GM19193 (cell line): Measurements from ENCODE around the gene GDI1.
A peak's percentile ranks its signal among the peaks of the same experiment; 100 is the strongest.

Source experiments
- POLR2A ChIP-seq: IDR thresholded peaks from 4 replicates; pipeline ENCODE4 v1.6.1; 2011; ENCODE audit not compliant: insufficient read depth, insufficient read length; ENCODE audit errors: extremely low read depth

Gene GDI1

GRCh38 chrX:154444755-154445246 is 7.8 kb downstream of the GDI1 start:
- no peak for TF ChIP-seq POLR2A

DNA sequence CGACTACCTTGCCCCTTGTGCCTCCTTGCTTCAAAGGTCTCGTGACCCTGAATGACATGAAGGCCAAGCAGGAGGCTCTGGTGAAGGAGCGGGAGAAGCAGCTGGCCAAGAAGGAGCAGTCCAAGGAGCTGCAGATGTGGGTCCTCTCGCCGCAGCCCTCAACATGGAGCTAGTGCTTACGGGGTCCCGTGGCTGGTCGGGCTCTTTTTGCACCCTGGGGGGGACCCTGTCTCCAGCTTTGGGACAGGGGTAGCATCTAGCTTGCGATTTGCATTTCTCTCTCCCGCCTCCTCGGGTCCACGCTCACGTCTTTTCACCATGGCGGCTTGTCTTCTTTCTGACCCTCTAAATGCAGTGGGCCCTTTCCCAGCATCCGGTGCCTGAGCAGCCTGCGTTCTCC is 8.8 kb downstream of the GDI1 start:
- TF ChIP-seq POLR2A, result no peak

GRCh38 chrX:154446430-154446829 is 9.5 kb downstream of the GDI1 start:
- TF ChIP-seq POLR2A, result no peak

- no peak for TF ChIP-seq POLR2A
Observed at GRCh38 chrX:154448484-154448883, 11.5 kb downstream of the GDI1 start.

DNA sequence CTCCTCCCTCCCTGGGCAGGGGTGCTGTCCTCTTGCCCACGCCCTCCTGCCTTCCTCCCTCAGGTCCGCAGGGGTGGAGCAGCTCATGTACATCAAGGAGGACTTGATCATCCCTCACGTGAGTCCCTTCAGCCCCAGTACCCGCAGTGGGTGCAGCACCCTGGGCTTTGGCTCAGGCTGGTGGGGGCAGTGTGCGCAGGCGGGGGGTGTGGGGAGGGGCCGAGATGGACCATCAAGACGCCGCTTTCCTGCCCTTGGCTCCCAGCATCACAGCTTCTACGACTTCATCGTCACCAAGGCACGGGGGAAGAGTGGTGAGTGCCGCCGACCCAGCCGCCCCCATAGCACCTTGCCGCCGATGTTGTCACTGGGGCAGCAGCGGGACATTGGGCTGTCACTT is 12.7 kb downstream of the GDI1 start:
- TF ChIP-seq POLR2A, result no peak

- no peak for TF ChIP-seq POLR2A
Observed at GRCh38 chrX:154450312-154450711, 13.4 kb downstream of the GDI1 start.

DNA sequence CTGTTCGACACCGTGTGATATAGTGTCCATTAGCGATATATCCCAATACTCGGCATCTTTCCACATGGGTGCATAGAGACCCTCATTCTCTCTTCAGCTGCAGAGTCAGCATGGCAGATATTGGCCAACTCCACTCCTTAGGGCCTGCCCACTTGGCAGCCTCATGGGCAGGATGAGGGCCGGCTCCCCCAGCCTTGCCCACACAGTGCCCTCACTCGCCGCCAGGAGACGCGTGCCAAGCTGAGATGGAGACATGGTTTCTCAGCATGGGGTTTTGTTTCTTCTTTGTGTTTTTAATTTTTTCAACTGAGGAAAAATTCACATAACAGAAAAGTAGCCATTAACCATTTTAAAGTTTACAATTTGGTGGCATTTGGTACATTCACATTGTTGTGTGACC is 15.9 kb downstream of the GDI1 start:
- no peak for TF ChIP-seq POLR2A

DNA sequence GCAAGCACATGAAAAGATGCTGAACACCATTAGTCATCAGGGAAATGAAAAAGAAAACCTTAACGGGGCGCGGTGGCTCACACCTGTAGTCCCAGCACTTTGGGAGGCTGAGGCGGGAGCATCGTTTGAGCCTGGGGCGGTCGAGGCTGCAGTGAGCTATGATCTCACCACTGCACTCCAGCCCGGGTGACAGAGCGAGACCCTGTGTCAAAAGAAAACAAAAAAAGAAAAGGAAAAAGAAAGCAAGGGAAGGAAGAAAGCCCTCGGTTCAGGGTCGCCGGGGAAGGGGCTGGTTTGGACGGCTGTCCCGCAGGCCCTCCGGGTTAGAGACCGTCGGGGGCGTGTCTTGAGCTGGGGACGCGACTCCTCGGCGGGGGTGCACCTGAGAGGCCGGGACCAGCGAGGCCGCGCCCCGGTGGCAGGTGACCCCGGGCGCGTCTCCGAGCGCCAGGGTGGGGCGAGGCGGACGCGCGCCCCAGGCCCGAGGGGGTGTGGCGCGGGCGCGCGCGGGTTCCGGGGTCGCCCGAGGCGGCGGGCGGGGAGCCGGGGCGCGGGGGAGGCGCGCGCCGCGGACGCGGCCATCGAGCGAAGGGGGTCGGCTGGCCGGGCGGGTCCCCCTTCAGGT is 20.6 kb downstream of the GDI1 start:
- TF ChIP-seq POLR2A, result no peak

GRCh38 chrX:154458116-154458953 is 21.4 kb downstream of the GDI1 start, which contains the start of gene PLXNA3:
TSS of gene PLXNA3 (plus strand) at chrX:154458281. CDS start at chrX:154460184, 1,903 bp downstream.
- peak; percentile 47 for TF ChIP-seq POLR2A

- no peak for TF ChIP-seq POLR2A
Observed at GRCh38 chrX:154458954-154459778, 22.2 kb downstream of the GDI1 start.

DNA sequence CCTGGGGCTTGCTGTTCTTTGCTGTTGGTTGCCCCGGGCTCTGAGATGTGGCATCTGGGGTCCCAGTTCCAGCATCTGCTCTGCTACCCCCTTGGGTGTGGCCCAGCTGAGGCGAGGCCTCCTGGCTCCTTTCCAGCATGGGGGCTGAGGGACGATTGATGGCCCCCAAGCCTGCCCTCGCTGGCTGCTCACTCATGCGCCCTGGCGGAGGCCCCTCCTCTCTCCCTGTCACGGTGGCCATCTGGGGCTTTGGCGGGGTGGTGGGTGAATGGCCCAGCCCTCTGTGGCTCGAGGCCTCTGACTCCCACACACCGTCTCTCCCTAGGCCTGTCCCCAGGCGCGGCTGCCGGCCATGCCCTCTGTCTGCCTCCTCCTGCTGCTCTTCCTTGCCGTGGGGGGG is 22.9 kb downstream of the GDI1 start:
- no peak for TF ChIP-seq POLR2A

DNA sequence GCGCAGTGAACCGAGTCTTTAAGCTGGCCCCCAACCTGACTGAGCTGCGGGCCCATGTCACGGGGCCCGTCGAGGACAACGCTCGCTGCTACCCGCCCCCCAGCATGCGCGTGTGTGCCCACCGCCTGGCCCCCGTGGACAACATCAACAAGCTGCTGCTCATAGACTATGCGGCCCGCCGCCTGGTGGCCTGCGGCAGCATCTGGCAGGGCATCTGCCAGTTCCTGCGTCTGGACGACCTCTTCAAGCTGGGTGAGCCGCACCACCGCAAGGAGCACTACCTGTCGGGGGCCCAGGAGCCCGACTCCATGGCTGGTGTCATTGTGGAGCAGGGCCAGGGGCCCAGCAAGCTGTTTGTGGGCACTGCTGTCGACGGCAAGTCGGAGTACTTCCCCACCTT is 23.4 kb downstream of the GDI1 start:
- TF ChIP-seq POLR2A, result no peak

GRCh38 chrX:154462396-154462795 is 25.4 kb downstream of the GDI1 start:
- TF ChIP-seq POLR2A, result no peak

- TF ChIP-seq POLR2A, result no peak
Observed at GRCh38 chrX:154463611-154464220, 26.8 kb downstream of the GDI1 start.
